22Rv1 (cell line): Measurements from ENCODE around the gene IL4R.

Experiments used
- CTCF ChIP-seq: fragments of 450-650 bp; IDR thresholded peaks from 2 replicates; pipeline ENCODE4 v1.5.1; 2017; ENCODE audit warnings: mild to moderate bottlenecking
- ZFX ChIP-seq: fragments of 450-650 bp; IDR thresholded peaks from 2 replicates; pipeline ENCODE4 v1.6.1; 2017; ENCODE audit warnings: antibody characterized with exemption, borderline replicate concordance

GRCh38 chr16:27319257-27319965, 5.6 kb downstream of the IL4R start:
- TF ChIP-seq CTCF (no peak), ZFX (no peak)
